Tibial nerve (tissue), 4 donors: ENCODE data around the gene LDB3. TPM values are rescaled to one million over a fixed set of nuclear protein-coding genes. Genes with fewer than 3 reads are reported as not detected.

Experiments
- DNase-seq, 2 donors: peaks; one replicate each; pipeline ENCODE4 v3.0.0-alpha.2; 2019; ENCODE audit warnings: low spot score in 2 of 2
- H3K27ac ChIP-seq, 4 donors: fragments of 200-600 bp; sonication (generic) in 3 of 4; one replicate each; pipeline ENCODE4 v1.5.1; 2017 to 2019; ENCODE audit warnings: mild to moderate bottlenecking in 1 of 4
- H3K27me3 ChIP-seq, 2 donors: fragments of 200-600 bp; sonication (generic) in 1 of 2; one replicate each; pipeline versions ENCODE4 v1.5.1 to v1.6.0; 2017 to 2019
- H3K36me3 ChIP-seq, 3 donors: fragments of 200-600 bp; sonication (generic); one replicate each; pipeline ENCODE4 v1.5.1; 2018 to 2019
- H3K4me1 ChIP-seq, 4 donors: fragments of 200-600 bp; sonication (generic) in 3 of 4; one replicate each; pipeline ENCODE4 v1.5.1; 2017 to 2019
- H3K4me3 ChIP-seq, 4 donors: fragments of 200-600 bp; sonication (generic) in 3 of 4; one replicate each; pipeline ENCODE4 v1.5.1; 2017 to 2019; ENCODE audit warnings: mild to moderate bottlenecking in 1 of 4, moderate library complexity in 1 of 4
- H3K9me3 ChIP-seq, 4 donors: fragments of 200-600 bp; sonication (generic) in 3 of 4; one replicate each; pipeline ENCODE4 v1.5.1; 2017 to 2019
- EP300 ChIP-seq, 2 donors: sonication (generic); formaldehyde crosslinking; IDR thresholded peaks; one replicate each; pipeline ENCODE4 v1.6.1; 2017; ENCODE audit warnings: antibody characterized with exemption in 2 of 2, mild to moderate bottlenecking in 1 of 2
- POLR2A ChIP-seq, 2 donors: fragments of 450-650 bp; IDR thresholded peaks; one replicate each; pipeline ENCODE4 v1.6.1; 2017; ENCODE audit warnings: antibody characterized with exemption in 2 of 2, mild to moderate bottlenecking in 2 of 2, moderate library complexity in 2 of 2
- WGBS, 2 donors: methylation state at CpG; one replicate each; pipeline ENCODE4 v1.1.5; 2018; 5-methylcytosine and 5-hydroxymethylcytosine counted together
- total RNA-seq, 4 donors: library from RNA; depleted of rRNA; stranded (reverse); fragments of >200 nt; gene quantifications; one replicate each; pipeline ENCODE4 v1.1.0, GENCODE V29; 2016
- TF ChIP-seq, protein P1 (sequence below), 5 experiments: fragments of 200-600 bp in 3 of 5; fragments of 450-650 bp in 2 of 5; sonication (generic) in 3 of 5; IDR thresholded peaks; one replicate each; pipeline ENCODE4 v1.5.1; 2016 to 2019; ENCODE audit warnings: antibody characterized with exemption in 5 of 5, mild to moderate bottlenecking in 3 of 5, moderate library complexity in 2 of 5

LDB3 gene
- total RNA-seq, 4 donors from 2014 or later, result 5.4 to 18.6 (median 7.5) TPM

DNA sequence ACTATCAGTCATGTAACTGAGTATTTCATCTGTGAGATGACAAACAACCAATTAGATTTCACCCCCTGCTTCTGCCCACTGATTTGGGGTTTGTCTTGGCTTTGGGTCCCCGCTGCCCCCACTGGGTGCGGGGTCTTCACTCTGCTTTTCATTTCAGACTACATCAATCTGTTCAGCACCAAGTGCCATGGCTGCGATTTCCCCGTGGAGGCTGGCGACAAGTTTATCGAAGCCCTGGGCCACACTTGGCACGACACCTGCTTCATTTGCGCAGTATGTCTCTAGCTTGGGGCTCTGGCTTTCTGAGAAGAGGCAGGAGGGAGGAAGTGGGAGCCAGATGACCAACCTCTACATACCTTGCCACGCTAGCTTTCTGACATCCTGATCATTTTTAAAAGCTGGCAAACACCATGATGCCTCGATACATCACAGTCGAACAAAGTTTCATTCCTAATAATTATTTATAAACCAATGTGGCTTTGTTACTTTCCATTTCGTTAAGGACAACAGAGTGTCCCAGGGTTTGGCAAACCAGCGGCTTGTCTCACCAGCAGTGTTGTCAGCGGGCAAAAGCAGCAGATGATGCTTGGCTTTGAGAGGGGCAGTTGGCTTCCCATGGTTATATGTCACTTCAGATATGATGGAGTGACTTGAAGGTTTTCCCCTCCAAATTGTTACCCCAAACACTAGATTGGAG, 57.8 kb downstream of the LDB3 start:
- no peaks in the 10 kb centered on the region for H3K4me1 ChIP-seq
- no peaks in the 10 kb centered on the region for H3K36me3 ChIP-seq
- no peak overlapping the region for H3K27ac ChIP-seq
- WGBS, 2 donors, result 93% methylated on average over 14 of the region's 14 CpGs
- H3K27me3 ChIP-seq, result no peaks in the 10 kb centered on the region
- DNase-seq, result no peak
- TF ChIP-seq EP300 (IDR thresholded peaks at IDR 0.05) (no peak), POLR2A (IDR thresholded peaks at IDR 0.05) (no peak)
- TF ChIP-seq, protein P1, sequence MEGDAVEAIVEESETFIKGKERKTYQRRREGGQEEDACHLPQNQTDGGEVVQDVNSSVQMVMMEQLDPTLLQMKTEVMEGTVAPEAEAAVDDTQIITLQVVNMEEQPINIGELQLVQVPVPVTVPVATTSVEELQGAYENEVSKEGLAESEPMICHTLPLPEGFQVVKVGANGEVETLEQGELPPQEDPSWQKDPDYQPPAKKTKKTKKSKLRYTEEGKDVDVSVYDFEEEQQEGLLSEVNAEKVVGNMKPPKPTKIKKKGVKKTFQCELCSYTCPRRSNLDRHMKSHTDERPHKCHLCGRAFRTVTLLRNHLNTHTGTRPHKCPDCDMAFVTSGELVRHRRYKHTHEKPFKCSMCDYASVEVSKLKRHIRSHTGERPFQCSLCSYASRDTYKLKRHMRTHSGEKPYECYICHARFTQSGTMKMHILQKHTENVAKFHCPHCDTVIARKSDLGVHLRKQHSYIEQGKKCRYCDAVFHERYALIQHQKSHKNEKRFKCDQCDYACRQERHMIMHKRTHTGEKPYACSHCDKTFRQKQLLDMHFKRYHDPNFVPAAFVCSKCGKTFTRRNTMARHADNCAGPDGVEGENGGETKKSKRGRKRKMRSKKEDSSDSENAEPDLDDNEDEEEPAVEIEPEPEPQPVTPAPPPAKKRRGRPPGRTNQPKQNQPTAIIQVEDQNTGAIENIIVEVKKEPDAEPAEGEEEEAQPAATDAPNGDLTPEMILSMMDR (IDR thresholded peaks at IDR 0.05), result no peak
- H3K9me3 ChIP-seq, result no peaks in the 10 kb centered on the region
- no peak overlapping the region for H3K4me3 ChIP-seq

DNA sequence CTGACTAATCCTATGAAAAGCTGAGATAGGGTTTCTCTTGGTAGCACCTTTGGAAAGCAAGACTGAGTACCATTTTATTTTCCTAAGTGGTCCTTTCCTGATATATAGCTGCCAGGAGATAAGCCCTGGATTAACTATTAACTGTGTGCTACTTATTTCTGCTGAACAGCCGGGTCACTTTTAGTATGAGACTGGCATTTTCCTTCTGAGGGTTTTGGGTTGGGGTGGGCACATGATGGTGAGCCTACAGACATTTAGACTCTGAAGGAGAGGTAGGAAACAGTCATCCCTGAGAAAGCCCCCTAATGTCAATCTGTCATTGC, 58.3 kb downstream of the LDB3 start:
- H3K27me3 ChIP-seq, result no peaks in the 10 kb centered on the region
- no peaks in the 10 kb centered on the region for H3K9me3 ChIP-seq
- H3K36me3 ChIP-seq, result no peaks in the 10 kb centered on the region
- H3K4me3 ChIP-seq, result no peak overlapping the region
- no peak overlapping the region for H3K27ac ChIP-seq
- TF ChIP-seq POLR2A (IDR thresholded peaks at IDR 0.05), result no peak
- no peak for TF ChIP-seq EP300 (IDR thresholded peaks at IDR 0.05)
- TF ChIP-seq, protein P1 (IDR thresholded peaks at IDR 0.05), result no peak
- WGBS, 2 donors, result 70 to 76% methylated on average over 1 of the region's 1 CpG
- no peak for DNase-seq
- no peaks in the 10 kb centered on the region for H3K4me1 ChIP-seq

DNA sequence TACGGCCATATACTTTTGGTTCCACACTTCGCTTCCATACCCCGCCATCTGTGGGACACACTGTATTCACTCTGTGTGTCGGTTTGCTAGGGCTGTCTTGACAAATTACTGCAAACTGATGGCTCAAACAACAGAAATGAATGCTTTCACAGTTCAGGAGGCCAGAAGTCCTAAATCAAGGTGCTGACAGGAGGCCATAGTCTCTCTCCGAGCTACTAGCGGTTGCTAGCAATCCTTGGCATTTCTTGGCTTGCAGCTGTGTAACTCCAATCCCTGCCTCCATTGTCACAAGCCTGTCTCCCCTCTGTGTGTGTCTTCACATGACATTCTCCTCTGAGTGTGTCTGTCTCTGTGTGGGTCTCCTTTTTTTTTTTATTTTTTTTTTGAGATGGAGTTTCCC, 59.2 kb downstream of the LDB3 start:
- Histone ChIP-seq H3K4me1 (no peaks in the 10 kb centered on the region), H3K4me3 (no peak overlapping the region), H3K36me3 (no peaks in the 10 kb centered on the region), H3K9me3 (no peaks in the 10 kb centered on the region), H3K27ac (no peak overlapping the region), H3K27me3 (no peaks in the 10 kb centered on the region)
- no peak for DNase-seq
- TF ChIP-seq, protein P1 (IDR thresholded peaks at IDR 0.05), result no peak
- TF ChIP-seq POLR2A (IDR thresholded peaks at IDR 0.05) (no peak), EP300 (IDR thresholded peaks at IDR 0.05) (no peak)
- 57 to 62% methylated on average over 6 of the region's 6 CpGs for WGBS, 2 donors

DNA sequence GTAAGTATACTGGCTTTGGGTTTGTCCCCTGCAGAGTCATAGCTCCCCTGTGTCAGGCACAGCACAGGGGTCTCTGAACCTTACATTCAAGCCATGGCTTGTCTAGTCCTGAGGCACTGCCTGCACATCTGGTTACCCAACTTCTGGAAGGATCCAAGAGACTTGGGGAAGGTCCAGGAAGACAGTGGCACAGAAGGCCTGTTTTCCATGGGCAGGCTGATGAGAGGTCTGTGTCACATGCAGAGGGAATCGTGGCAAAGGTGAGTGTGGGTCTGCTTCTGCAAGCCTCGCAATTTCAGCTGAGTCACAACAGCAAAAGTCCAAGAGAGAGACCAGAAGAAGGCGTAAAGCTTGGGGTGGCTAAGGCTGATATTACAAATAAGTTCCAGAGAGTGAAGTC, 59.7 kb downstream of the LDB3 start:
- Histone ChIP-seq H3K9me3 (no peaks in the 10 kb centered on the region), H3K27ac (no peak overlapping the region), H3K4me3 (no peak overlapping the region), H3K4me1 (no peaks in the 10 kb centered on the region), H3K27me3 (no peaks in the 10 kb centered on the region), H3K36me3 (no peaks in the 10 kb centered on the region)
- WGBS, 2 donors, result 89 to 92% methylated on average over 3 of the region's 3 CpGs
- no peak for DNase-seq
- no peak for TF ChIP-seq EP300 (IDR thresholded peaks at IDR 0.05)
- no peak for TF ChIP-seq POLR2A (IDR thresholded peaks at IDR 0.05)
- TF ChIP-seq, protein P1 (IDR thresholded peaks at IDR 0.05), result no peak

DNA sequence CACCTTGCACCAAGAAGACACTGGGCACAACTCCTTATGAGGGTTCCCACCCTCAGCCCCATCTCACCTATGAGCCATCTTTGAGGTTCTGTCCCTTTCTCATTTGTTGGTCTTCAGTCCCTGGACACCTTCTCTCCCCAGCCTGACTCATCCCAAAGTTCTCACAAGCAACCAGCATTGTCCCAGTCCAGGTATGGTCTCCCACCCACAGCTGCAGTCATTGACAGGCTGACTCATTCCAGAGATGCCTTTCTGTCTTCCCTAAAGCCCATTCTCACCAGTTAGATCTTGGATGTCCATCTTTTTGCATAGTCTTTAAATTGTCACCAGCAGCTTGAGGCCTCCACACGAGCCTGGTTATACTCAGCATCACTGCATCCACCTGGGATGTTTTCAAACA, 61.4 kb downstream of the LDB3 start:
- no peak overlapping the region for H3K27ac ChIP-seq
- peaks cover 0 to 3% (median 0%) of the 10 kb centered on the region in 4 donors for H3K4me1 ChIP-seq
- WGBS, 2 donors, result 90 to 96% methylated on average over 1 of the region's 1 CpG

More for the DNA sequence above, 61.4 kb downstream of the LDB3 start:
- Histone ChIP-seq H3K36me3 (no peaks in the 10 kb centered on the region), H3K4me3 (no peak overlapping the region), H3K9me3 (no peaks in the 10 kb centered on the region), H3K27me3 (no peaks in the 10 kb centered on the region)
- no peak for DNase-seq
- TF ChIP-seq POLR2A (IDR thresholded peaks at IDR 0.05) (no peak), EP300 (IDR thresholded peaks at IDR 0.05) (no peak)
- TF ChIP-seq, protein P1 (IDR thresholded peaks at IDR 0.05), result no peak
